HepG2 (cell line): ENCODE data around the gene LURAP1L. TPM values are rescaled to one million over a fixed set of nuclear protein-coding genes. Genes with fewer than 3 reads are reported as not detected.

ENCODE experiments used
- ATAC-seq: fragments of 200-7000 bp; cut with Tn5 transposase; 3 replicates; pipeline ENCODE4 v1.9.1; 2020; ENCODE audit warnings: mild to moderate bottlenecking, moderate library complexity
- BruUV-seq: library from RNA; stranded (reverse); fragments of 400-500 nt; replicated peaks from 2 replicates; lab custom pipeline; 2021; lab: Mats Ljungman, UMichigan
- CTCF ChIA-PET: fragments of 300-600 bp; formaldehyde crosslinking; extraction: SDS; loops from one replicate; lab custom pipeline; 2021; ENCODE audit warnings: low total read pairs, inconsistent platforms, low intra/inter-chr PET ratio; lab: Yijun Ruan, JAX
- POLR2A ChIA-PET: fragments of 350-600 bp; sonication (Branson Sonifier 250); formaldehyde crosslinking; loops from one replicate; lab custom pipeline; 2020; ENCODE audit warnings: antibody characterized with exemption, inconsistent platforms; lab: Yijun Ruan, JAX
- DNase-seq: peaks from one replicate; pipeline ENCODE4 v3.0.0-alpha.2; 2015; ENCODE audit warnings: low spot score
- FAIRE-seq: peaks from 3 replicates; lab custom pipeline; 2011; peaks lifted over from hg19 to GRCh38; lab: Jason Lieb, UNC
- H2AFZ ChIP-seq: one replicate; pipeline ENCODE4 v1.6.1; 2011; ENCODE audit warnings: low read length, inconsistent platforms
- H3K27ac ChIP-seq: fragments of 300-600 bp; 3 replicates; pipeline ENCODE4 v1.8.0; 2011; ENCODE audit warnings: mixed run types, mild to moderate bottlenecking, mixed read lengths, low read length, inconsistent platforms; ENCODE audit not compliant: insufficient read depth; ENCODE audit errors: extremely low read length
- H3K27me3 ChIP-seq, 2 experiments: fragments of 200-600 bp in 1 of 2; 2 replicates in 1 of 2; 3 replicates in 1 of 2; pipeline versions ENCODE4 v1.6.0 to v1.8.0; 2011; ENCODE audit warnings: low read length in 2 of 2, mild to moderate bottlenecking in 2 of 2, moderate library complexity in 2 of 2, inconsistent platforms in 1 of 2; ENCODE audit not compliant: insufficient read depth in 2 of 2, control insufficient read depth in 1 of 2
- H3K36me3 ChIP-seq, 2 experiments: fragments of 200-600 bp in 1 of 2; replicated peaks in 1 of 2; 2 replicates in 1 of 2; 3 replicates in 1 of 2; pipeline versions ENCODE4 v1.5.1 to v1.8.0; 2011; ENCODE audit warnings: low read length in 2 of 2, inconsistent platforms in 1 of 2; ENCODE audit not compliant: insufficient read depth in 2 of 2, control insufficient read depth in 1 of 2
- H3K4me1 ChIP-seq: 2 replicates; pipeline ENCODE4 v1.5.1; 2012; ENCODE audit warnings: low read length, inconsistent platforms; ENCODE audit not compliant: insufficient read depth
- H3K4me2 ChIP-seq: 2 replicates; pipeline ENCODE4 v1.6.0; 2011; ENCODE audit warnings: low read depth, low read length, inconsistent platforms
- H3K4me3 ChIP-seq, 3 experiments: fragments of 200-600 bp in 1 of 3; sonication (generic), shearing (Covaris generic) in 1 of 3; replicated peaks in 1 of 3; 2 replicates each; pipeline ENCODE4 v1.5.1; 2011 to 2016; ENCODE audit warnings: low read length in 3 of 3, inconsistent platforms in 2 of 3, low read depth in 2 of 3, mild to moderate bottlenecking in 2 of 3, control low read depth in 1 of 3, mixed read lengths in 1 of 3; ENCODE audit not compliant: insufficient read depth in 1 of 3
- H3K79me2 ChIP-seq: one replicate; pipeline ENCODE4 v1.6.1; 2011; ENCODE audit warnings: low read length, inconsistent platforms; ENCODE audit not compliant: insufficient read depth
- H3K9ac ChIP-seq: 2 replicates; pipeline ENCODE4 v1.6.0; 2011; ENCODE audit warnings: mild to moderate bottlenecking, low read depth, low read length, inconsistent platforms; ENCODE audit not compliant: insufficient read depth
- H3K9me3 ChIP-seq: 2 replicates; pipeline ENCODE4 v1.5.1; 2012; ENCODE audit warnings: mild to moderate bottlenecking, low read length
- H4K20me1 ChIP-seq: 2 replicates; pipeline ENCODE4 v1.6.0; 2011; ENCODE audit warnings: inconsistent platforms, mild to moderate bottlenecking, low read length, moderate library complexity; ENCODE audit not compliant: insufficient read depth
- CEBPG ChIP-seq: IDR thresholded peaks from 2 replicates; pipeline ENCODE4 v1.6.1; 2016
- HNF1A ChIP-seq, 2 experiments: sonication (generic) in 1 of 2; formaldehyde crosslinking in 1 of 2; IDR thresholded peaks; 2 replicates each; pipeline versions ENCODE4 v1.4.0 to v1.6.1; 2016 to 2020; ENCODE audit warnings: borderline replicate concordance in 1 of 2, low read depth in 1 of 2, mild to moderate bottlenecking in 1 of 2, missing genetic modification reagents in 1 of 2
- KDM1A ChIP-seq: IDR thresholded peaks from 2 replicates; pipeline ENCODE4 v1.6.1; 2016; ENCODE audit warnings: missing compliant biosample characterization
- MLLT10 ChIP-seq: sonication (generic); formaldehyde crosslinking; IDR thresholded peaks from 2 replicates; pipeline ENCODE4 v1.4.0; 2020; ENCODE audit warnings: missing genetic modification reagents
- NFKBIZ ChIP-seq: IDR thresholded peaks from 2 replicates; pipeline ENCODE4 v1.6.1; 2018; ENCODE audit warnings: missing genetic modification reagents, missing compliant biosample characterization
- SMYD3 ChIP-seq: sonication (generic); formaldehyde crosslinking; IDR thresholded peaks from 2 replicates; pipeline ENCODE4 v1.8.1; 2023; ENCODE audit warnings: mild to moderate bottlenecking, missing genetic modification reagents
- TOE1 ChIP-seq: sonication (generic); formaldehyde crosslinking; IDR thresholded peaks from 2 replicates; pipeline ENCODE4 v1.4.0; 2020; ENCODE audit warnings: mild to moderate bottlenecking, missing genetic modification reagents
- ZKSCAN1 ChIP-seq: fragments of 150-350 bp; IDR thresholded peaks from 2 replicates; pipeline ENCODE4 v1.6.1; 2014; ENCODE audit warnings: low read length
- WGBS: methylation state at CpG from one replicate; pipeline ENCODE4 v1.1.6; 2017; ENCODE audit warnings: low lambda C conversion rate; 5-methylcytosine and 5-hydroxymethylcytosine counted together
- in situ Hi-C: cut with HindIII; loops from 2 replicates; pipeline ENCODE4 v1.10.0; 2017; ENCODE audit warnings: low pct_unique_long_range_greater_than_20kb; ENCODE audit not compliant: extremely low pct_ligation_motif_present
- intact Hi-C: fragments of 100-400 bp; cut with micrococcal nuclease; formaldehyde crosslinking; loops from one replicate; pipeline ENCODE4 v1.10.0; 2022; ENCODE audit not compliant: unreplicated experiment
- polyA plus RNA-seq, 8 experiments: library from polyadenylated mRNA; depleted of rRNA in 3 of 8; stranded (reverse) in 7 of 8; unstranded in 1 of 8; fragments of >200 nt; fragmentation: Illumina TruSeq in 4 of 8; extraction: Trizol in 4 of 8; gene quantifications; 2 replicates each; pipeline versions ENCODE4 v1.2.1 to v1.2.3, GENCODE V29; 2011 to 2016; ENCODE audit warnings: low read depth in 4 of 8, missing spikeins in 1 of 8, mixed read lengths in 1 of 8; ENCODE audit not compliant: insufficient read depth in 1 of 8
- total RNA-seq, 5 experiments: library from RNA; depleted of rRNA; stranded (reverse); fragments of >200 nt; fragmentation: Illumina TruSeq; extraction: Trizol; gene quantifications; 2 replicates each; pipeline ENCODE4 v1.2.3, GENCODE V29; 2016; ENCODE audit warnings: low read depth in 1 of 5
- TF ChIP-seq, protein P1 (sequence below): sonication (generic); formaldehyde crosslinking; IDR thresholded peaks from 2 replicates; pipeline ENCODE4 v1.5.0; 2020; ENCODE audit warnings: missing genetic modification reagents
- TF ChIP-seq, protein P2 (sequence below): sonication (generic); formaldehyde crosslinking; IDR thresholded peaks from 2 replicates; pipeline ENCODE4 v1.8.0; 2022; ENCODE audit warnings: mild to moderate bottlenecking, missing genetic modification reagents
- TF ChIP-seq, protein P3 (sequence below), 2 experiments: fragments of 450-650 bp in 1 of 2; sonication (generic) in 1 of 2; formaldehyde crosslinking; IDR thresholded peaks; 2 replicates each; pipeline versions ENCODE4 v1.5.0 to v1.8.0; 2020 to 2022; ENCODE audit warnings: mild to moderate bottlenecking in 1 of 2, missing genetic modification reagents in 1 of 2
- TF ChIP-seq, protein P4 (sequence below): sonication (generic); formaldehyde crosslinking; IDR thresholded peaks from 2 replicates; pipeline ENCODE4 v1.4.0; 2020; ENCODE audit warnings: missing genetic modification reagents

The LURAP1L gene
- total and polyA plus RNA-seq, 2 of the 13 experiments (the other 11 are each of a cell fraction or from before 2014, with no cell fraction given): 6.7 to 16.6 TPM

DNA sequence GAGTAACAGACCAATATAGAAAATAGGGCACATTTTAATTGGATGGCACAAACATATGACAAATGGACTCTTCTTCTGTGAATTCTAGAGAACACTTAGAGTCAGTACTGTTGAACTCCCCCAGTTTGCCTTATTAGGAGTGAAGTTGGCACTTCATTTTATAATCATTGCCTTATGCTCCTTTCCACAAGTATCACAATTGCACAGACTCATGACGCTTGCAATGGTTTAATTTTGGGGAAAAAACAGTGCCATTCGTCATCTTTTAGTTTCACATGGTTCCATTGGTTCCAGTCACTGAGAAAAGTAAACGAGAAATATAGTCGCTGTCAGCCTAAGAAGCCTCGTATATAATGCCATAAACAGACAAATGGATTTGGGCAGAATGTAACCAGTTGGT is 71.2 kb downstream of the LURAP1L start:
- H3K4me3 ChIP-seq: no peak overlapping the region
- no peaks in the 10 kb centered on the region for H3K36me3 ChIP-seq
- H2AFZ ChIP-seq: no peak overlapping the region
- H3K27ac ChIP-seq: no peak overlapping the region
- H3K9me3 ChIP-seq: no peaks in the 10 kb centered on the region
- BruUV-seq: no TSS peak
- ATAC-seq (no peak), DNase-seq (no peak), FAIRE-seq (no peak)
- H3K79me2 ChIP-seq: no peaks in the 10 kb centered on the region
- CTCF ChIA-PET: no interaction called here
- 16% methylated on average over 5 of the region's 5 CpGs for WGBS
- POLR2A ChIA-PET: no interaction called here
- H3K4me1 ChIP-seq: no peaks in the 10 kb centered on the region
- no peak overlapping the region for H3K4me2 ChIP-seq
- H3K9ac ChIP-seq: no peak overlapping the region
- intact Hi-C loops: loop anchor here (10.0 kb wide), 1 partner anchor 119 kb away; no protein-coding TSS in a partner anchor
- no peaks in the 10 kb centered on the region for H3K27me3 ChIP-seq
- in situ Hi-C loops: no loop called here
- H4K20me1 ChIP-seq: peaks cover 4% of the 10 kb centered on the region; the same call in 1 of the 2 replicates
- TF ChIP-seq, protein P1, sequence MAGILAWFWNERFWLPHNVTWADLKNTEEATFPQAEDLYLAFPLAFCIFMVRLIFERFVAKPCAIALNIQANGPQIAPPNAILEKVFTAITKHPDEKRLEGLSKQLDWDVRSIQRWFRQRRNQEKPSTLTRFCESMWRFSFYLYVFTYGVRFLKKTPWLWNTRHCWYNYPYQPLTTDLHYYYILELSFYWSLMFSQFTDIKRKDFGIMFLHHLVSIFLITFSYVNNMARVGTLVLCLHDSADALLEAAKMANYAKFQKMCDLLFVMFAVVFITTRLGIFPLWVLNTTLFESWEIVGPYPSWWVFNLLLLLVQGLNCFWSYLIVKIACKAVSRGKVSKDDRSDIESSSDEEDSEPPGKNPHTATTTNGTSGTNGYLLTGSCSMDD (CRISPR knock-in tag): no peak
- TF ChIP-seq SMYD3 (CRISPR knock-in tag) (no peak), NFKBIZ (no peak), KDM1A (CRISPR knock-in tag) (no peak), MLLT10 (no peak), CEBPG (CRISPR knock-in tag) (no peak), HNF1A (IDR thresholded peaks at IDR 0.05; ENCODE audit: low read depth) (no peak), HNF1A (CRISPR knock-in tag; IDR thresholded peaks at IDR 0.05; ENCODE audit: borderline replicate concordance) (no peak), TOE1 (no peak), ZKSCAN1 (no peak)
- TF ChIP-seq, protein P2, sequence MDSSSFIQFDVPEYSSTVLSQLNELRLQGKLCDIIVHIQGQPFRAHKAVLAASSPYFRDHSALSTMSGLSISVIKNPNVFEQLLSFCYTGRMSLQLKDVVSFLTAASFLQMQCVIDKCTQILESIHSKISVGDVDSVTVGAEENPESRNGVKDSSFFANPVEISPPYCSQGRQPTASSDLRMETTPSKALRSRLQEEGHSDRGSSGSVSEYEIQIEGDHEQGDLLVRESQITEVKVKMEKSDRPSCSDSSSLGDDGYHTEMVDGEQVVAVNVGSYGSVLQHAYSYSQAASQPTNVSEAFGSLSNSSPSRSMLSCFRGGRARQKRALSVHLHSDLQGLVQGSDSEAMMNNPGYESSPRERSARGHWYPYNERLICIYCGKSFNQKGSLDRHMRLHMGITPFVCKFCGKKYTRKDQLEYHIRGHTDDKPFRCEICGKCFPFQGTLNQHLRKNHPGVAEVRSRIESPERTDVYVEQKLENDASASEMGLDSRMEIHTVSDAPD: no peak
- TF ChIP-seq, protein P3, sequence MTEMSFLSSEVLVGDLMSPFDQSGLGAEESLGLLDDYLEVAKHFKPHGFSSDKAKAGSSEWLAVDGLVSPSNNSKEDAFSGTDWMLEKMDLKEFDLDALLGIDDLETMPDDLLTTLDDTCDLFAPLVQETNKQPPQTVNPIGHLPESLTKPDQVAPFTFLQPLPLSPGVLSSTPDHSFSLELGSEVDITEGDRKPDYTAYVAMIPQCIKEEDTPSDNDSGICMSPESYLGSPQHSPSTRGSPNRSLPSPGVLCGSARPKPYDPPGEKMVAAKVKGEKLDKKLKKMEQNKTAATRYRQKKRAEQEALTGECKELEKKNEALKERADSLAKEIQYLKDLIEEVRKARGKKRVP (CRISPR knock-in tag; IDR thresholded peaks at IDR 0.05): no peak
- TF ChIP-seq, protein P4, sequence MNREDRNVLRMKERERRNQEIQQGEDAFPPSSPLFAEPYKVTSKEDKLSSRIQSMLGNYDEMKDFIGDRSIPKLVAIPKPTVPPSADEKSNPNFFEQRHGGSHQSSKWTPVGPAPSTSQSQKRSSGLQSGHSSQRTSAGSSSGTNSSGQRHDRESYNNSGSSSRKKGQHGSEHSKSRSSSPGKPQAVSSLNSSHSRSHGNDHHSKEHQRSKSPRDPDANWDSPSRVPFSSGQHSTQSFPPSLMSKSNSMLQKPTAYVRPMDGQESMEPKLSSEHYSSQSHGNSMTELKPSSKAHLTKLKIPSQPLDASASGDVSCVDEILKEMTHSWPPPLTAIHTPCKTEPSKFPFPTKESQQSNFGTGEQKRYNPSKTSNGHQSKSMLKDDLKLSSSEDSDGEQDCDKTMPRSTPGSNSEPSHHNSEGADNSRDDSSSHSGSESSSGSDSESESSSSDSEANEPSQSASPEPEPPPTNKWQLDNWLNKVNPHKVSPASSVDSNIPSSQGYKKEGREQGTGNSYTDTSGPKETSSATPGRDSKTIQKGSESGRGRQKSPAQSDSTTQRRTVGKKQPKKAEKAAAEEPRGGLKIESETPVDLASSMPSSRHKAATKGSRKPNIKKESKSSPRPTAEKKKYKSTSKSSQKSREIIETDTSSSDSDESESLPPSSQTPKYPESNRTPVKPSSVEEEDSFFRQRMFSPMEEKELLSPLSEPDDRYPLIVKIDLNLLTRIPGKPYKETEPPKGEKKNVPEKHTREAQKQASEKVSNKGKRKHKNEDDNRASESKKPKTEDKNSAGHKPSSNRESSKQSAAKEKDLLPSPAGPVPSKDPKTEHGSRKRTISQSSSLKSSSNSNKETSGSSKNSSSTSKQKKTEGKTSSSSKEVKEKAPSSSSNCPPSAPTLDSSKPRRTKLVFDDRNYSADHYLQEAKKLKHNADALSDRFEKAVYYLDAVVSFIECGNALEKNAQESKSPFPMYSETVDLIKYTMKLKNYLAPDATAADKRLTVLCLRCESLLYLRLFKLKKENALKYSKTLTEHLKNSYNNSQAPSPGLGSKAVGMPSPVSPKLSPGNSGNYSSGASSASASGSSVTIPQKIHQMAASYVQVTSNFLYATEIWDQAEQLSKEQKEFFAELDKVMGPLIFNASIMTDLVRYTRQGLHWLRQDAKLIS (CRISPR knock-in tag): no peak
